ENCODE data around the gene NINL. TPM values are rescaled to one million over a fixed set of nuclear protein-coding genes. Genes with fewer than 3 reads are reported as not detected.

Gene NINL
- total and polyA plus RNA-seq, 2 of the 8 experiments (the other 6 are each of a cell fraction or from before 2014, with no cell fraction given): 15.3 to 30.0 TPM

DNA sequence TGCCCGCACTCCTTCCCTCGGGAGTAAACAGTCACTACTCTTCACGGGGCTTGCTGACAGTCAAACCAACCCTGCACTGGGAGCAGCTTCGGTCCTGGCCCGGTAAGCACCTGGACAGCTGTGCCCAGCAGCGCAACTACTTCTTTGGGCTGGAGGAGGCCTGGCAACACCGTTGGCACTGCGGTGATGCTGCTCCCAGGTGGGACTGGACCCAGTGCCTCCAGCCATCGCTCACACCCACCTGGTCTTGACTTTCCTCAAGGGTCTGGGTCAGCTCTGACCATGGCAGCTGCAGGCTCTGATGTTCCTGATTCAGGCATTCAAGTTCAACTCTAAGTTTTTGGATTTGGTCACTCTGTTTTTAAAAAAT, 124.1 kb downstream of the NINL start:
- H3K36me3 ChIP-seq (ENCODE audit: control insufficient read depth in 2 of 4, insufficient read depth in 4 of 4, low read length in 3 of 4): peaks cover 0 to 13% (median 6%) of the 10 kb centered on the region in 4 experiments; a peak in 5 of 8 replicates
- TF ChIP-seq EGR1 (IDR thresholded peaks at IDR 0.05; ENCODE audit: borderline replicate concordance, low read depth, low read length) (no peak), SAP30 (IDR thresholded peaks at IDR 0.05; ENCODE audit: insufficient read depth, insufficient replicate concordance, low read length) (no peak), SP4 (IDR thresholded peaks at IDR 0.05; ENCODE audit: low read length) (no peak)

More for the DNA sequence above, 124.1 kb downstream of the NINL start:
- Histone ChIP-seq H2BK20ac (ENCODE audit: low read length) (no peak overlapping the region), H3K9me3 (ENCODE audit: insufficient read depth in 2 of 2, low read depth in 1 of 2, low read length in 1 of 2) (no peaks in the 10 kb centered on the region), H2AFZ (ENCODE audit: low read length) (no peak overlapping the region), H3K79me1 (ENCODE audit: low read depth, low read length) (no peaks in the 10 kb centered on the region), H3K23me2 (ENCODE audit: low read depth, low read length) (no peaks in the 10 kb centered on the region), H3K18ac (ENCODE audit: extremely low read depth, low read length) (no peak overlapping the region), H2BK5ac (ENCODE audit: low read depth, low read length) (no peak overlapping the region), H3K4me1 (replicated peaks in 1 of 4; ENCODE audit: control insufficient read depth in 3 of 4, insufficient read depth in 4 of 4, low read length in 3 of 4) (no peaks in the 10 kb centered on the region; a peak in 1 of 7 replicates), H4K8ac (ENCODE audit: extremely low read depth, insufficient read depth, low read length) (no peak overlapping the region), H3K56ac (replicated peaks; ENCODE audit: insufficient read length, low read depth, low read length) (no peak overlapping the region), H3K4me2 (ENCODE audit: insufficient read depth in 1 of 2, low read depth in 2 of 2, low read length in 2 of 2) (no peak overlapping the region), H4K5ac (ENCODE audit: insufficient read length, low read depth, low read length) (no peak overlapping the region), H3K79me2 (ENCODE audit: control insufficient read depth in 1 of 2, insufficient read depth in 2 of 2, low read length in 2 of 2) (no peaks in the 10 kb centered on the region), H2AK5ac (ENCODE audit: low read depth, low read length) (no peak overlapping the region), H4K20me1 (replicated peaks in 1 of 2; ENCODE audit: control insufficient read depth in 1 of 2, insufficient read depth in 2 of 2, low read length in 2 of 2) (peaks cover 0 to 3% of the 10 kb centered on the region in 2 experiments), H2BK12ac (ENCODE audit: low read depth, low read length) (no peak overlapping the region), H3K27me3 (replicated peaks in 1 of 4; ENCODE audit: control insufficient read depth in 3 of 4, extremely low read depth in 1 of 4, insufficient read depth in 3 of 4, low read length in 3 of 4) (no peaks in the 10 kb centered on the region), H3K4ac (replicated peaks; ENCODE audit: insufficient read length, low read depth, low read length) (no peak overlapping the region), H2BK15ac (ENCODE audit: low read length) (no peak overlapping the region), H3K27ac (ENCODE audit: low read depth, low read length) (no peak overlapping the region), H3K14ac (ENCODE audit: insufficient read length) (no peak overlapping the region), H2BK120ac (replicated peaks; ENCODE audit: low read depth, low read length) (no peak overlapping the region), H4K91ac (replicated peaks; ENCODE audit: insufficient read length, low read length) (no peak overlapping the region), H3K4me3 (ENCODE audit: extremely low read depth in 1 of 4, insufficient read depth in 2 of 4, low read depth in 3 of 4, low read length in 4 of 4) (no peak overlapping the region), H3K23ac (ENCODE audit: insufficient read length) (no peak overlapping the region), H3K9ac (replicated peaks in 1 of 4; ENCODE audit: extremely low read depth in 1 of 4, low read depth in 3 of 4, low read length in 3 of 4) (no peak overlapping the region)
- DNase-seq (ENCODE audit: low read depth in 1 of 2, low spot score in 2 of 2): no peak
- CTCF ChIA-PET (ENCODE audit: partially characterized antibody): interaction anchor here (1.7 kb wide), 1 partner anchor 125 kb away, joined by 6 read pairs; no protein-coding TSS in a partner anchor
- POLR2A ChIA-PET (ENCODE audit: partially characterized antibody): interaction anchor here (1.1 kb wide), 1 partner anchor 16 kb away, joined by 3 read pairs; no protein-coding TSS in a partner anchor
- no peak for FAIRE-seq
- WGBS, 2 experiments (ENCODE audit: extremely low coverage in 1 of 2, insufficient coverage in 1 of 2, insufficient read length in 1 of 2, insufficient replicate concordance in 2 of 2, low coverage in 1 of 2, low lambda C conversion rate in 2 of 2, missing lambda C conversion rate in 1 of 2): 85% methylated on average over 9 of the region's 9 CpGs; no CpG with 5 or more reads in 1 of the 2 experiments
